ENCODE data around the gene TIMM17B.

TIMM17B gene

DNA sequence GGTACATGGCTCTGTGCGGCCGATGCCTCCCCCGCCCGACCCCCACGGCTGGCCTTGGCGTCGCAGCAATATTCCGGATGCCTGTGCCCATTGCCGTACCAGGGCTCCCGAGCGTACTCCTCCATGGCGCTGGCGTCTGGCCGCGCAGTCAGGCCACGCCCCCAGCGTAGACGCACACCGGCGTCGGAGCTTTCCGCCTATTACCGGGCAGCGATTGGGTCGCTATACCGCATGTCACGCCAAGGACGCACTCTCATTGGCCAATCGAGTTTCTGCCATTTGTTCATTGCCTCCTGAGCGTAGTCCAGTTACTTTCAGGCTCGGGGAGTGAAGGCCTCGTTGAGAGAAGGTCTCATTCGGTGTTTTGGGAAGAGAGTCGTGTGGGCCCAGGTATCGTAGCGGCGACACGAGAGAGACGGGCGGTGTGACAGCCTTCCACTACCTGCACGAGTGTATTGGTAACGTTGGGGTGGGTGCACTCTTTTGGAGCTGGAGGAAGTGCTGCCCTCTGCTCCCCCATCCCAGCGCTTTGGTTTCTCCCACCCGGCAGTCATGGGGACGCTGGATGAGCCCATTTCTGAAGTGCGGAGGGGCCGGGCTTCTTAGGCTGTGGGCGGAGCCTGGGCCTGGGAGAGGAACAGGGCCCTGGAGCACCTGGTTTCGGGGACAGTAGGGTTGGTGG is at the start of gene TIMM17B, which contains the start of gene PQBP1:
TSS of gene TIMM17B (minus strand) at position 144 of the 682 bp plus-strand sequence. CDS start at position 125, 19 bp downstream.
TSS of gene PQBP1 (plus strand) at position 306 of the 682 bp plus-strand sequence. CDS start 580 bp downstream, outside the sequence.
- H3K27ac ChIP-seq: peak within 1 kb of the TSS; percentile 89

DNA sequence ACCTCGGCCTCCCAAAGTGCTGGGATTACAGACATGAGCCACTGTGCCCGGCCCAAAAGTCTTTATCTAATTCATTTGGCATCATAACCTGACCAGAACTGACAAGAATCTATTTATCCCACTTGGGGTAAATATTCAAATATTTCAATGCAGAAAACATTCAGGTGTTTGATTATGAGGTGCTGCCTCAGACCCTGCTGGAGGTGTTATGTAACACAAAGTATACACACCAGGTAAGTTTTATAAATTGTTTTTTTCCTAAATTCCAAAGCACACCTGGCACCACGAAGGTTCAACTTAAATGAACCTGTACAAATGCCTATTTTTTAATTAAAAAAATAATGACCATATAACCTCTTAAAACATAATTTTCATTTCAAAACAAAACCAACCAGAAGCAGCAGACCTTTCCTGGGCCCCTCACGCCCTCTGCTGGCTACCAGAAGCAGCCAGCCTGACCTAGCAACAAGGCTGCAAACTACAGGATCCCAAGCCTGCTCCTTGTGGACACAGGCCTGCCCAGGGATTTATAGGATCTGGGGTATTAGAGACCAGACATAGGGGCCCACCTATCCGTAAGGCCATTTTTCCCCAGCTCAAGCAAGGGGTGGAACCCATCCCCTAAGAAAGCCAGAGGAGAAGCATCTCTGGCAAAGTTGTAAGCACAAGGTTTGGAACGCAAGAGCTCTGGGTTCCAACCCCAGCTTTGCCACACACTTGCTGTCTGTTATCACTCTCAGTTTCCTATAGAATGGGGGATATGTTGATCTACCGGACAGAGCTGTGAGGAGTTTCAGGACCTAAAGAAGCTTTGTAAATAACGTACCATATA is 48.2 kb upstream of the TIMM17B start:
- no peak overlapping the region for H3K27ac ChIP-seq
- TF ChIP-seq, protein P1, sequence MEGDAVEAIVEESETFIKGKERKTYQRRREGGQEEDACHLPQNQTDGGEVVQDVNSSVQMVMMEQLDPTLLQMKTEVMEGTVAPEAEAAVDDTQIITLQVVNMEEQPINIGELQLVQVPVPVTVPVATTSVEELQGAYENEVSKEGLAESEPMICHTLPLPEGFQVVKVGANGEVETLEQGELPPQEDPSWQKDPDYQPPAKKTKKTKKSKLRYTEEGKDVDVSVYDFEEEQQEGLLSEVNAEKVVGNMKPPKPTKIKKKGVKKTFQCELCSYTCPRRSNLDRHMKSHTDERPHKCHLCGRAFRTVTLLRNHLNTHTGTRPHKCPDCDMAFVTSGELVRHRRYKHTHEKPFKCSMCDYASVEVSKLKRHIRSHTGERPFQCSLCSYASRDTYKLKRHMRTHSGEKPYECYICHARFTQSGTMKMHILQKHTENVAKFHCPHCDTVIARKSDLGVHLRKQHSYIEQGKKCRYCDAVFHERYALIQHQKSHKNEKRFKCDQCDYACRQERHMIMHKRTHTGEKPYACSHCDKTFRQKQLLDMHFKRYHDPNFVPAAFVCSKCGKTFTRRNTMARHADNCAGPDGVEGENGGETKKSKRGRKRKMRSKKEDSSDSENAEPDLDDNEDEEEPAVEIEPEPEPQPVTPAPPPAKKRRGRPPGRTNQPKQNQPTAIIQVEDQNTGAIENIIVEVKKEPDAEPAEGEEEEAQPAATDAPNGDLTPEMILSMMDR (IDR thresholded peaks at IDR 0.05): peak; percentile 81
- no peak for TF ChIP-seq ZFX (IDR thresholded peaks at IDR 0.05; ENCODE audit: borderline replicate concordance)

More for the DNA sequence above, at the start of gene TIMM17B, which contains the start of gene PQBP1:
- TF ChIP-seq ZFX (IDR thresholded peaks at IDR 0.05; ENCODE audit: borderline replicate concordance): no peak
- TF ChIP-seq, protein P1 (IDR thresholded peaks at IDR 0.05): no peak

DNA sequence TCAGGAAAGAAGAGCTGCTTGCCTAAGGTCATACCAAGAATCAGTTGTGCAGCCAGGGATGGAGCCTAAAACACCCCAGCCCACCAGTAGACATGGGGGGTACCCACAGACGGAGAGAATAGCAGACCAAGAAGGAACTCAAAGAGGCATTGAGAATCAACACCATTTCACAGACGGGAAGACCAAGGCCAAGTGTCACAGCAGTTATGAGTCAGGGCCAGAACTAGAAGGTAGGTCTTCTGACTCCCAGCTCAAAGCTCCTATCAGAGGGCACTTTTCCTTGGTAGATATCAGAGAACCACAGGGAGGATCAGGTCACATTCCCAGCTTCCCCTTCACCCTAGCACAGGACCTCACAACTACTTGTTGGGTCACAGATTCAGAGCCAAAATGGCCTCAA is 45.3 kb upstream of the TIMM17B start:
- no peak overlapping the region for H3K27ac ChIP-seq
- TF ChIP-seq, protein P1 (IDR thresholded peaks at IDR 0.05): no peak
- no peak for TF ChIP-seq ZFX (IDR thresholded peaks at IDR 0.05; ENCODE audit: borderline replicate concordance)

DNA sequence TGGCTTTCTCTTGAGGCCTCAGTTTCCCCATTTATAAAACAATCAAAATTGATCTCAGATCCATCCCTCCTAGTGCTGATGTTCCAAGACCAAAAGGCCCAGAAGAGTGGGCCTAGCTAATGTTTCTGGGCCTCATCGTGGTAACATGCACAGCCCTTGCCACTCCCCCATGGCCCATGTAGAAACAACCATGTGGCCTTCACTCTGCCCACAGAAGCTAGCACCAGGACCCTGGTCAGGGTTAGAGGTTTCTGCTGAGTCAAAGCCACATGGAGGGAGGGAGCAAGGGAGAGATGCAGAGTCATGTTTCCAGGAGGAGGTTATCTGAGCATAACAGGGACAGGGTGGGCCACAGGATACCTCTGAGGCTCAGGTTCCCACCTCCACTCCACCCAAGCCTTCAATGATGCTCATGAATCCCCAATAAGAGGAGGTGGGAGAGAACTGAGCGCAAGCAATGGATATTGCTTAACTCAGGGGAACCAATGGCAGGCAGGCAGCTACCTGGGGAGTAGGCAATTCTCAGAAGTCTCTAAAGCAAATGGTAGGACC is 42.9 kb upstream of the TIMM17B start:
- H3K27ac ChIP-seq: no peak overlapping the region
- no peak for TF ChIP-seq ZFX (IDR thresholded peaks at IDR 0.05; ENCODE audit: borderline replicate concordance)
- TF ChIP-seq, protein P1 (IDR thresholded peaks at IDR 0.05): no peak

DNA sequence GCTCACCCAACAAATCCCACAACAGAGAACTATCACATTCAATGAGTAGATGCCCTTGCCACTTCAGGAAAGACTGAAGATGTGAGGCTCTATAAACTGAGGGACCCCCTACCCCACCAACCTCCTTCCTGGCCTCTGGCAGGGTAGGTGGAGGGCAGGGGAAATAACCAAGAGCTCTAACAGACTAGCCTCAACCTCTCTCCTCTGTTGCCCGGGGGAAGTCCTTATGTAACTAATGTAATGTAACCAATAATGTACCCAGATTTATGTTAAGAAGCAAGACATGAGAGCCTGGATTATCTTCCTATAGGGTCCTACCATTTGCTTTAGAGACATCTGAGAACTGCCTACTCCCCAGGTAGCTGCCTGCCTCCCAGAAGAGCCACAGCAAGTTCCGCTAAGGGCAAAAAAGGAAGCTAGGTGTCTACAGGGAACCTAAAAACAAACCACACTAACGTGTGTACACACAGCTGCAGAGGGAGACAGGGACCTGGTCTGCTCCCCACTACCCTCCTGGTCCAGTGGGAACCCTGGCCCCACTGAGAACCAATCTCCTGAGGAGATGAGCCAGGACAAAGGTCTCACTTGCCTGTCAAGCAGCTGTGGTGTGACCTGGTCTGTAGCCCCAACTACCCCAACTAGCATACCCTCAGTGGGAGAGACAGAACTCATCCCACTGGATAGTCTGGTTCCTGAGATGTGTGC is 42.1 kb upstream of the TIMM17B start:
- no peak overlapping the region for H3K27ac ChIP-seq
- TF ChIP-seq, protein P1 (IDR thresholded peaks at IDR 0.05): no peak
- no peak for TF ChIP-seq ZFX (IDR thresholded peaks at IDR 0.05; ENCODE audit: borderline replicate concordance)

DNA sequence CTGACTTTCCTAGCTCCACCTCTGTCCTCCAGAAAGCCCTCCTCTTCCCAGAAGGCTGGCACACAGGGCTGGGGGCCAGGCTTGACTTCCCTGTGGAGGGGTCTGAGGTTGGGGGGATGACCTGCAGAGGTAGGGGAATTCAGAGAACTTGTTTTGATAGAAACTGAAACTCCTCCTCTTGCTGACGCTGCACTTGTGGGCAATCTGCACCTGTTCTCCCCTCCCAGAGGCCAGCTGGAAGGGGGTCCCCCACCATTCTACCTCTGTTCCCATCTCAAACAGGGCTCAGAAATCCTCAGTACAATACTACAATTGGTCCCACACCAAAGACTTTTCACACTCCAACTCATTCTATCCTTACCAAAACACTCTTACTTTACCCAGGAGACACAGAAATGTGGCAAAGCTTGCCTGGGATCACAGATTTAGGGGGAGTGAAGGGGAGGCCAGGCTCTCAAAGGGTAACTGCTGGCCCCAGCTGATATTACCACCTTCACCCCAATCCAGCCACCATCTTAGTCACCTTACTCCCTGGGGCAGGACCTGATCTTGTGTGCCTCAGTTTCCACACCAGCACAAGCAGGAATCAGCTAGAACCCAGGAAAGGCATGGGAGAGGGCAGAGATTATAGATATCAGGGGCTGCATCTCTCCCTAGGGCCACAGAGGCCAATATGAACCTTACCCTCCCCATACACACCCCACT is 41.3 kb upstream of the TIMM17B start:
- TF ChIP-seq, protein P1 (IDR thresholded peaks at IDR 0.05): no peak
- no peak for TF ChIP-seq ZFX (IDR thresholded peaks at IDR 0.05; ENCODE audit: borderline replicate concordance)
- no peak overlapping the region for H3K27ac ChIP-seq

Data from 22Rv1 (cell line).